NCI-H345 treated with DMSO at 0.1 percent for 48 hours (cell line): Measurements from ENCODE around the gene ITGB1BP1.

Experiments
- DNase-seq: peaks from one replicate; lab custom pipeline; 2025; ENCODE audit not compliant: unreplicated experiment; lab: John Stamatoyannopoulos, UW

The ITGB1BP1 gene

GRCh38 chr2:9354318-9354717, 69.0 kb downstream of the ITGB1BP1 start:
- DNase-seq: no peak
